Measurements from ENCODE around the gene ZACN. TPM values are rescaled to one million over a fixed set of nuclear protein-coding genes. Genes with fewer than 3 reads are reported as not detected.
"Not testable (repeated sequence)": the region's sequence is repeated elsewhere in the genome, so short reads cannot be mapped to it uniquely, and the experiment has no call there.

The ZACN gene
- total RNA-seq, 2 donors from 2014 or later, result not detected

DNA sequence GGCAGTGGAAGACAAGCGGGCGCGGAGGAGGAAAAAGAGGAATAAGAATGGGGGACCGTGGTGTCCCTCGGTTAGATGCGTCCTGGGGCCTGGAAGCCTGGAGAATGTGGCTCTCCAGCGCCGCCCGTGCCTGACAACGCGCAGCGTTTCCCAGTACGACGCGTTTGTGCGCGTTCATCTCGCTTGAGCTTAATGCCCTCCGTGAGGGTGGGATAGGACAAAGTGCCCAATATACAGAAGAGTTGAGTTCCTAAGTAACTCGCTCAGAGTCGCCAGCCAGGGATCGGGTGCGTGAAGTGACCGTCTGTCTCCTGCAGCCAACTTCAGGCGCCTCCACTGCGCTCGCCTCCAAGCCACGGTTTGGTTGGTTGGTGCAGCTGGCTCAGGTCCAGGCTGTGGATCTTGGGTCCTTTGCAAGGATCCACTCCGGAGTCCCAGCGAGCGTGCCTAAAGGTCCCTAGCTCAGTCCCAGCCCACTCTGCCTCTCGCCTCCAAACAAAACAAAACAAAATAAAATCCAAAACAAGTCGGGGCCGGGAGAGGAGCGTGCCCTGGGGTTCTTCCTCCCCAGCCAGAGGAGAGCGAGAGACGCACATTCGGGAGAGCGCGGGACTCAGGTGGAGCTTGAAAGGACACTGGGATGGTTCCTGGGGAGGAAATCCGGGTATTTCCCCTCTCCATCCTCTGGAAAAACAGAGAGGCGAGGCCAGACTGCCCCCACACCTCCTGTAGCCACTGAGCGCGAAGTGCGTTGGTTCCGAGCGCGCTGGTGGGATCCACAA, 3.4 kb upstream of the ZACN start:
- Histone ChIP-seq H3K27ac (no peak overlapping the region), H3K9me3 (no peaks in the 10 kb centered on the region), H3K4me1 (peaks cover 67% of the 10 kb centered on the region), H3K4me3 (no peak overlapping the region), H3K36me3 (replicated peaks in 1 of 2; ENCODE audit: insufficient read depth in 1 of 2, low read depth in 2 of 2) (no peaks in the 10 kb centered on the region), H3K27me3 (peaks cover 7 to 42% of the 10 kb centered on the region in 2 donors)
- 19 to 31% methylated on average over 36 to 48 of the region's 48 CpGs for WGBS, 2 donors
- no peak for DNase-seq
- TF ChIP-seq, protein P1, sequence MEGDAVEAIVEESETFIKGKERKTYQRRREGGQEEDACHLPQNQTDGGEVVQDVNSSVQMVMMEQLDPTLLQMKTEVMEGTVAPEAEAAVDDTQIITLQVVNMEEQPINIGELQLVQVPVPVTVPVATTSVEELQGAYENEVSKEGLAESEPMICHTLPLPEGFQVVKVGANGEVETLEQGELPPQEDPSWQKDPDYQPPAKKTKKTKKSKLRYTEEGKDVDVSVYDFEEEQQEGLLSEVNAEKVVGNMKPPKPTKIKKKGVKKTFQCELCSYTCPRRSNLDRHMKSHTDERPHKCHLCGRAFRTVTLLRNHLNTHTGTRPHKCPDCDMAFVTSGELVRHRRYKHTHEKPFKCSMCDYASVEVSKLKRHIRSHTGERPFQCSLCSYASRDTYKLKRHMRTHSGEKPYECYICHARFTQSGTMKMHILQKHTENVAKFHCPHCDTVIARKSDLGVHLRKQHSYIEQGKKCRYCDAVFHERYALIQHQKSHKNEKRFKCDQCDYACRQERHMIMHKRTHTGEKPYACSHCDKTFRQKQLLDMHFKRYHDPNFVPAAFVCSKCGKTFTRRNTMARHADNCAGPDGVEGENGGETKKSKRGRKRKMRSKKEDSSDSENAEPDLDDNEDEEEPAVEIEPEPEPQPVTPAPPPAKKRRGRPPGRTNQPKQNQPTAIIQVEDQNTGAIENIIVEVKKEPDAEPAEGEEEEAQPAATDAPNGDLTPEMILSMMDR (IDR thresholded peaks at IDR 0.05), result no peak
- no peak for TF ChIP-seq POLR2A (IDR thresholded peaks at IDR 0.05)
- intact Hi-C loops (cut with DNase I), result no loop called here
- ATAC-seq, result no peak

DNA sequence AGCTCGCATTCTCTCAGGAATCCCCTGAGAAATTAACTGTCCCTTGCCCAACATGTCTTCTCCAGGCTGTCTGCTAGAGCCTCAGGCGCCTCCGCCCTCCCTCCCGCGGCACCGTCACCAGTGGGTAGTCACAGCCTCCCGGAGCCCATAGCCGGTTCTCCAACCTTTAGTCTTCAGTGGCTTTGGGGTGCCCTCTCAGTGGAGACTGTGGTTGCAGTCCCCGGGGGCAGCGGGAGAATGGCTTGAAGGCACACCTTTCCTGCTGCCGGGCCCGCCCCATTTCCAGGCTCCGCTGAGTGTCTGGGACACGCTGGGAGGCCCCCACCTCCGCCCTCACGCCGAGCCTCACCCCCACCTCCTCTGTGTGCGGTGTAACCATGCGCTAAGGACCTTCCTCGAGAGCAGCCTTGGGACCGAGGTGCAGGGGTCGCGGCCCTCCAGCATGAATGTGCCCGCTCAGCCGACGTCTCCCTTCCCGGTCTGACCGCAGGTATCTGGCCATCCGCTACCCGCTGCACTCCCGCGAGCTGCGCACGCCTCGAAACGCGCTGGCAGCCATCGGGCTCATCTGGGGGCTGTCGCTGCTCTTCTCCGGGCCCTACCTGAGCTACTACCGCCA, 2.7 kb upstream of the ZACN start:
- Histone ChIP-seq H3K27me3 (peaks cover 7 to 42% of the 10 kb centered on the region in 2 donors), H3K36me3 (replicated peaks in 1 of 2; ENCODE audit: insufficient read depth in 1 of 2, low read depth in 2 of 2) (no peaks in the 10 kb centered on the region), H3K4me1 (peaks cover 62% of the 10 kb centered on the region), H3K27ac (no peak overlapping the region), H3K9me3 (no peaks in the 10 kb centered on the region), H3K4me3 (no peak overlapping the region)
- no peak for TF ChIP-seq POLR2A (IDR thresholded peaks at IDR 0.05)
- TF ChIP-seq, protein P1 (IDR thresholded peaks at IDR 0.05), result no peak
- DNase-seq (no peak), ATAC-seq (no peak)
- 17 to 46% methylated on average over 31 to 40 of the region's 41 CpGs for WGBS, 2 donors
- intact Hi-C loops (cut with DNase I), result no loop called here

DNA sequence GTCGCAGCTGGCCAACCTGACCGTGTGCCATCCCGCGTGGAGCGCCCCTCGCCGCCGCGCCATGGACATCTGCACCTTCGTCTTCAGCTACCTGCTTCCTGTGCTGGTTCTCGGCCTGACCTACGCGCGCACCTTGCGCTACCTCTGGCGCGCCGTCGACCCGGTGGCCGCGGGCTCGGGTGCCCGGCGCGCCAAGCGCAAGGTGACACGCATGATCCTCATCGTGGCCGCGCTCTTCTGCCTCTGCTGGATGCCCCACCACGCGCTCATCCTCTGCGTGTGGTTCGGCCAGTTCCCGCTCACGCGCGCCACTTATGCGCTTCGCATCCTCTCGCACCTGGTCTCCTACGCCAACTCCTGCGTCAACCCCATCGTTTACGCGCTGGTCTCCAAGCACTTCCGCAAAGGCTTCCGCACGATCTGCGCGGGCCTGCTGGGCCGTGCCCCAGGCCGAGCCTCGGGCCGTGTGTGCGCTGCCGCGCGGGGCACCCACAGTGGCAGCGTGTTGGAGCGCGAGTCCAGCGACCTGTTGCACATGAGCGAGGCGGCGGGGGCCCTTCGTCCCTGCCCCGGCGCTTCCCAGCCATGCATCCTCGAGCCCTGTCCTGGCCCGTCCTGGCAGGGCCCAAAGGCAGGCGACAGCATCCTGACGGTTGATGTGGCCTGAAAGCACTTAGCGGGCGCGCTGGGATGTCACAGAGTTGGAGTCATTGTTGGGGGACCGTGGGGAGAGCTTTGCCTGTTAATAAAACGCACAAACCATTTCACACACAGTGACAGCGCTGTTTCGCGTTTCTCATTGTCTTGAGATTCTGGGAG, 2.0 kb upstream of the ZACN start:
- Histone ChIP-seq H3K4me3 (no peak overlapping the region), H3K36me3 (replicated peaks in 1 of 2; ENCODE audit: insufficient read depth in 1 of 2, low read depth in 2 of 2) (no peaks in the 10 kb centered on the region), H3K27ac (no peak overlapping the region), H3K27me3 (peaks cover 7 to 42% of the 10 kb centered on the region in 2 donors), H3K4me1 (peaks cover 59% of the 10 kb centered on the region), H3K9me3 (no peaks in the 10 kb centered on the region)
- DNase-seq (no peak), ATAC-seq (no peak)
- WGBS, 2 donors, result 16 to 52% methylated on average over 22 to 82 of the region's 82 CpGs
- TF ChIP-seq, protein P1 (IDR thresholded peaks at IDR 0.05), result no peak
- no peak for TF ChIP-seq POLR2A (IDR thresholded peaks at IDR 0.05)
- intact Hi-C loops (cut with DNase I), result no loop called here

- ATAC-seq, result peak; percentile 70
- intact Hi-C loops (cut with DNase I), result no loop called here
Observed at GRCh38 chr17:76077584-76078110, 1.3 kb upstream of the ZACN start.

GRCh38 chr17:76078370-76078769, 612 bp upstream of the ZACN start:
- 49 to 72% methylated on average over 4 to 5 of the region's 5 CpGs for WGBS, 2 donors
- H3K4me3 ChIP-seq; H3K36me3 ChIP-seq (replicated peaks in 1 of 2; ENCODE audit: insufficient read depth in 1 of 2, low read depth in 2 of 2); H3K9me3 ChIP-seq; H3K27ac ChIP-seq; intact Hi-C loops (cut with DNase I); ATAC-seq; DNase-seq: not testable (repeated sequence)
- peaks cover 53% of the 10 kb centered on the region for H3K4me1 ChIP-seq
- H3K27me3 ChIP-seq, result peaks cover 7 to 42% of the 10 kb centered on the region in 2 donors

More at GRCh38 chr17:76077584-76078110, 1.3 kb upstream of the ZACN start:
- WGBS, 2 donors, result 4 to 13% methylated on average over 9 to 12 of the region's 12 CpGs
- TF ChIP-seq, protein P1 (IDR thresholded peaks at IDR 0.05), result no peak
- TF ChIP-seq POLR2A (IDR thresholded peaks at IDR 0.05), result no peak
- Histone ChIP-seq H3K27ac (no peak overlapping the region), H3K4me3 (no peak overlapping the region), H3K4me1 (peaks cover 59% of the 10 kb centered on the region), H3K27me3 (peaks cover 7 to 42% of the 10 kb centered on the region in 2 donors), H3K36me3 (replicated peaks in 1 of 2; ENCODE audit: insufficient read depth in 1 of 2, low read depth in 2 of 2) (no peaks in the 10 kb centered on the region), H3K9me3 (no peaks in the 10 kb centered on the region)
- peak; percentile 50 to 74 (median 66) for DNase-seq
